GM12878 (cell line): ENCODE measurements around the gene MAML3. TPM values are rescaled to one million over a fixed set of nuclear protein-coding genes. Genes with fewer than 3 reads are reported as not detected.

Experiments
- ATAC-seq: fragments of 200-7000 bp; cut with Tn5 transposase; 3 replicates; pipeline ENCODE4 v1.9.1; 2020; ENCODE audit warnings: mild to moderate bottlenecking, moderate library complexity
- BruUV-seq: library from RNA; stranded (reverse); fragments of 400-500 nt; replicated peaks from 2 replicates; lab custom pipeline; 2021; lab: Mats Ljungman, UMichigan
- CTCF ChIA-PET: fragments of 300-600 bp; sonication (Branson Sonifier 250); formaldehyde crosslinking; extraction: SDS; loops from one replicate; lab custom pipeline; 2021; ENCODE audit warnings: inconsistent platforms; lab: Yijun Ruan, JAX
- POLR2A ChIA-PET: fragments of 350-600 bp; formaldehyde crosslinking; extraction: SDS; loops from one replicate; lab custom pipeline; 2021; ENCODE audit warnings: inconsistent platforms; lab: Charles Lee
- RAD21 ChIA-PET: fragments of 300-600 bp; sonication (Branson Sonifier 250); formaldehyde crosslinking; loops from one replicate; lab custom pipeline; 2023; ENCODE audit warnings: antibody characterized with exemption; ENCODE audit not compliant: unreplicated experiment; lab: Charles Lee
- SMC1A ChIA-PET: fragments of 300-600 bp; sonication (Branson Sonifier 250); formaldehyde crosslinking; loops from one replicate; lab custom pipeline; 2023; ENCODE audit not compliant: unreplicated experiment, uncharacterized antibody; lab: Charles Lee
- DNase-seq: peaks from one replicate; pipeline ENCODE4 v3.0.0-alpha.2; 2011; ENCODE audit warnings: low read depth, low spot score
- FAIRE-seq: peaks from 3 replicates; lab custom pipeline; 2011; peaks lifted over from hg19 to GRCh38; lab: Jason Lieb, UNC
- H2AFZ ChIP-seq: 2 replicates; pipeline ENCODE4 v1.6.0; 2011; ENCODE audit warnings: low read depth, low read length, control low read depth; ENCODE audit not compliant: control insufficient read depth
- H3K27ac ChIP-seq: 2 replicates; pipeline ENCODE4 v1.5.1; 2011; ENCODE audit warnings: control low read depth; ENCODE audit not compliant: control insufficient read depth, insufficient read depth
- H3K27me3 ChIP-seq, 2 experiments: replicated peaks in 1 of 2; 2 replicates each; pipeline versions ENCODE4 v1.6.0 to v1.6.1; 2011; ENCODE audit warnings: low read length in 1 of 2; ENCODE audit not compliant: control insufficient read depth in 2 of 2, insufficient read depth in 2 of 2
- H3K36me3 ChIP-seq, 2 experiments: 2 replicates each; pipeline ENCODE4 v1.5.1; 2011; ENCODE audit warnings: low read length in 1 of 2; ENCODE audit not compliant: control insufficient read depth in 2 of 2, insufficient read depth in 2 of 2
- H3K4me1 ChIP-seq: 2 replicates; pipeline ENCODE4 v1.6.1; 2011; ENCODE audit warnings: mild to moderate bottlenecking, low read length, moderate library complexity, mixed read lengths; ENCODE audit not compliant: control insufficient read depth, insufficient read depth
- H3K4me2 ChIP-seq: 2 replicates; pipeline ENCODE4 v1.6.0; 2011; ENCODE audit warnings: control low read depth; ENCODE audit not compliant: control insufficient read depth, insufficient read depth
- H3K4me3 ChIP-seq: fragments of 200-600 bp; sonication (generic); 2 replicates; pipeline ENCODE4 v1.5.1; 2016
- H3K79me2 ChIP-seq: 2 replicates; pipeline ENCODE4 v1.6.0; 2011; ENCODE audit warnings: low read length; ENCODE audit not compliant: control insufficient read depth, insufficient read depth
- H3K9ac ChIP-seq: 2 replicates; pipeline ENCODE4 v1.8.0; 2011; ENCODE audit warnings: low read length, control low read depth, mixed read lengths; ENCODE audit not compliant: control insufficient read depth, insufficient read depth
- H3K9me3 ChIP-seq: replicated peaks from 3 replicates; pipeline ENCODE4 v1.5.1; 2011; ENCODE audit warnings: mild to moderate bottlenecking, low read length; ENCODE audit not compliant: control insufficient read depth, insufficient read depth
- H4K20me1 ChIP-seq: 2 replicates; pipeline ENCODE4 v1.6.0; 2011; ENCODE audit not compliant: control insufficient read depth, insufficient read depth
- BMI1 ChIP-seq: fragments of 450-650 bp; IDR thresholded peaks from 2 replicates; pipeline ENCODE4 v1.6.1; 2016; ENCODE audit warnings: mild to moderate bottlenecking, moderate library complexity, borderline replicate concordance
- DPF2 ChIP-seq: fragments of 450-650 bp; IDR thresholded peaks from 2 replicates; pipeline ENCODE4 v1.6.1; 2017; ENCODE audit warnings: mild to moderate bottlenecking
- EP300 ChIP-seq, 2 experiments: fragments of 150-350 bp in 1 of 2; IDR thresholded peaks; 2 replicates each; pipeline ENCODE4 v1.6.1; 2011 to 2012; ENCODE audit warnings: low read depth in 2 of 2, low read length in 2 of 2, borderline replicate concordance in 1 of 2, improper control_type of control experiment in 1 of 2, inconsistent platforms in 1 of 2; ENCODE audit not compliant: control insufficient read depth in 1 of 2
- GATAD2B ChIP-seq: fragments of 450-650 bp; conservative IDR thresholded peaks from 2 replicates; pipeline ENCODE4 v1.6.1; 2017; ENCODE audit warnings: low read depth, mild to moderate bottlenecking, moderate library complexity
- PAX8 ChIP-seq: fragments of 450-650 bp; IDR thresholded peaks from 2 replicates; pipeline ENCODE4 v1.6.1; 2017; ENCODE audit warnings: mild to moderate bottlenecking, moderate library complexity
- POU2F2 ChIP-seq: IDR thresholded peaks from 3 replicates; pipeline ENCODE4 v1.6.1; 2011; ENCODE audit warnings: low read depth, mild to moderate bottlenecking, low read length, borderline replicate concordance
- SREBF2 ChIP-seq: IDR thresholded peaks from 2 replicates; pipeline ENCODE4 v1.6.1; 2012; ENCODE audit warnings: mild to moderate bottlenecking, low read length
- ZNF622 ChIP-seq: fragments of 450-650 bp; IDR thresholded peaks from 2 replicates; pipeline ENCODE4 v1.6.1; 2017; ENCODE audit warnings: mild to moderate bottlenecking, inconsistent platforms
- WGBS: methylation state at CpG from one replicate; pipeline ENCODE4 v1.1.6; 2016; ENCODE audit warnings: low lambda C conversion rate; ENCODE audit not compliant: insufficient replicate concordance, insufficient coverage; ENCODE audit errors: missing lambda C conversion rate; 5-methylcytosine and 5-hydroxymethylcytosine counted together
- in situ Hi-C: fragments of 300-500 bp; cut with MboI; formaldehyde crosslinking; loops from 9 replicates; pipeline ENCODE4 v1.14.3; 2018; ENCODE audit warnings: mixed read lengths
- intact Hi-C: fragments of 100-400 bp; cut with micrococcal nuclease; formaldehyde crosslinking; loops from one replicate; pipeline ENCODE4 v1.14.2; 2022; ENCODE audit not compliant: unreplicated experiment
- polyA plus RNA-seq, 11 experiments: library from polyadenylated mRNA; depleted of rRNA in 4 of 11; unstranded in 6 of 11; stranded (reverse) in 5 of 11; fragments of >200 nt; fragmentation: Nextera tagmentation in 4 of 11; fragmentation: Illumina TruSeq in 1 of 11; extraction: Ambion mirVana in 4 of 11; extraction: Trizol in 1 of 11; gene quantifications; 1 replicate in 1 of 11; 2 replicates in 10 of 11; pipeline versions ENCODE4 v1.2.1 to v1.2.3, GENCODE V29; 2011 to 2016; ENCODE audit warnings: inconsistent platforms in 2 of 11, missing spikeins in 2 of 11, low read depth in 1 of 11
- total RNA-seq, 4 experiments: library from RNA; depleted of rRNA in 3 of 4; stranded (reverse); fragments of >200 nt in 3 of 4; fragmentation: Illumina TruSeq in 1 of 4; extraction: Trizol in 1 of 4; gene quantifications; 2 replicates each; pipeline versions ENCODE4 v1.2.1 to v1.2.3, GENCODE V29; 2013 to 2021
- TF ChIP-seq, protein P1 (sequence below): fragments of 450-650 bp; conservative IDR thresholded peaks from 2 replicates; pipeline ENCODE4 v1.6.1; 2017; ENCODE audit warnings: mild to moderate bottlenecking, moderate library complexity

MAML3 gene
- total and polyA plus RNA-seq, 10 of the 15 experiments (the other 5 are each of a cell fraction or from before 2014, with no cell fraction given) = under 0.01 to 0.53 (median 0.06) TPM; not detected in 2

DNA sequence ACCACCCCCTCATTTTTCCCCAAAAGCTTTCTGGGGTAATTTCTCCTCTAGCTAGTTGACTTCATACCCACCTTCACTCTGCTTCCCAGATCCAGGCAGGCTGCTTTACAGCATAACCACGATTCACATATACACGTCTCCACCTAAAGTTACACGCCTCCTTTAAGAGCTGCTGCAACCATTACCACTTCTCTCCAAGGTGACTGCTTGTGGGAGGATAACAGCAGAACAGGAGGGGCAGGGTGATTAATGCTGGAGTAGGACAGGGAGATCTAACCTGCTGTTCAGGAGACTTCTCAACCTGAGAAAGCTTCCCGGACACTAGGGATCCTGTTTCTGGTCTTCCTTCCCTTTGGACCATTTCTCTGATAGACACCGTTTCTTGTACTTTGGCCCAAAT, 411.0 kb downstream of the MAML3 start:
- Histone ChIP-seq H3K27ac (no peak overlapping the region), H3K9me3 (no peaks in the 10 kb centered on the region), H3K27me3 (peaks cover 2 to 3% of the 10 kb centered on the region in 2 experiments; a peak in 2 of 4 replicates)
- in situ Hi-C loops = no loop called here
- CTCF ChIA-PET = no interaction called here
- no peak for TF ChIP-seq GATAD2B
- TF ChIP-seq PAX8 = no peak
- no peak for TF ChIP-seq BMI1
- TF ChIP-seq POU2F2 = no peak
- TF ChIP-seq DPF2 = no peak
- no peak for TF ChIP-seq EP300 (IDR thresholded peaks at IDR 0.05; ENCODE audit: borderline replicate concordance in 1 of 2, control insufficient read depth in 1 of 2, low read depth in 2 of 2, low read length in 2 of 2)
- TF ChIP-seq SREBF2 = no peak
- no peak for TF ChIP-seq ZNF622
- TF ChIP-seq, protein P1, sequence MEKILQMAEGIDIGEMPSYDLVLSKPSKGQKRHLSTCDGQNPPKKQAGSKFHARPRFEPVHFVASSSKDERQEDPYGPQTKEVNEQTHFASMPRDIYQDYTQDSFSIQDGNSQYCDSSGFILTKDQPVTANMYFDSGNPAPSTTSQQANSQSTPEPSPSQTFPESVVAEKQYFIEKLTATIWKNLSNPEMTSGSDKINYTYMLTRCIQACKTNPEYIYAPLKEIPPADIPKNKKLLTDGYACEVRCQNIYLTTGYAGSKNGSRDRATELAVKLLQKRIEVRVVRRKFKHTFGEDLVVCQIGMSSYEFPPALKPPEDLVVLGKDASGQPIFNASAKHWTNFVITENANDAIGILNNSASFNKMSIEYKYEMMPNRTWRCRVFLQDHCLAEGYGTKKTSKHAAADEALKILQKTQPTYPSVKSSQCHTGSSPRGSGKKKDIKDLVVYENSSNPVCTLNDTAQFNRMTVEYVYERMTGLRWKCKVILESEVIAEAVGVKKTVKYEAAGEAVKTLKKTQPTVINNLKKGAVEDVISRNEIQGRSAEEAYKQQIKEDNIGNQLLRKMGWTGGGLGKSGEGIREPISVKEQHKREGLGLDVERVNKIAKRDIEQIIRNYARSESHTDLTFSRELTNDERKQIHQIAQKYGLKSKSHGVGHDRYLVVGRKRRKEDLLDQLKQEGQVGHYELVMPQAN = no peak
- TF ChIP-seq, all 136 proteins: peak for 0
- no peak overlapping the region for H3K4me3 ChIP-seq
- no peak for FAIRE-seq
- no peaks in the 10 kb centered on the region for H3K4me1 ChIP-seq
- ChIA-PET SMC1A (interaction anchor here (0.6 kb wide), 1 partner anchor 9 kb away, joined by 3 read pairs; no protein-coding TSS in a partner anchor), RAD21 (no interaction called here), POLR2A (no interaction called here)
- intact Hi-C loops = no loop called here
- H3K36me3 ChIP-seq = no peaks in the 10 kb centered on the region
- ATAC-seq = no peak
- H2AFZ ChIP-seq = no peak overlapping the region
- no TSS peak for BruUV-seq
- H3K9ac ChIP-seq = no peak overlapping the region
- no peak for DNase-seq
- 11% methylated on average over 5 of the region's 5 CpGs for WGBS
- H3K79me2 ChIP-seq = no peaks in the 10 kb centered on the region
- no peak overlapping the region for H3K4me2 ChIP-seq
- no peaks in the 10 kb centered on the region for H4K20me1 ChIP-seq
